Retinal pigment epithelial cell (primary cell): ENCODE measurements around the gene PAX8.

Source experiments
- DNase-seq: peaks from one replicate; pipeline ENCODE4 v3.0.0-alpha.2; 2010; ENCODE audit warnings: low read depth
- H3K4me3 ChIP-seq: 2 replicates; pipeline ENCODE4 v1.5.1; 2011; ENCODE audit warnings: mild to moderate bottlenecking, low read length, control low read depth, moderate library complexity
- CTCF ChIP-seq: conservative IDR thresholded peaks from 2 replicates; pipeline ENCODE4 v1.5.1; 2011; ENCODE audit warnings: low read depth, low read length, control low read depth, inconsistent platforms

Gene PAX8

GRCh38 chr2:113187771-113188170 lies 91.0 kb downstream of the PAX8 start:
- no peak for TF ChIP-seq CTCF
- H3K4me3 ChIP-seq = no peak overlapping the region
- no peak for DNase-seq

- no peak for TF ChIP-seq CTCF
- DNase-seq = no peak
- H3K4me3 ChIP-seq = no peak overlapping the region
Measured at GRCh38 chr2:113186433-113186796, 92.3 kb downstream of the PAX8 start.

- no peak for DNase-seq
- no peak overlapping the region for H3K4me3 ChIP-seq
- TF ChIP-seq CTCF = no peak
Measured at GRCh38 chr2:113185664-113186432, 92.9 kb downstream of the PAX8 start.

GRCh38 chr2:113184531-113185230 lies 94.0 kb downstream of the PAX8 start:
- no peak overlapping the region for H3K4me3 ChIP-seq
- no peak for TF ChIP-seq CTCF
- no peak for DNase-seq

- no peak for DNase-seq
- no peak overlapping the region for H3K4me3 ChIP-seq
- no peak for TF ChIP-seq CTCF
Measured at GRCh38 chr2:113183703-113184102, 95.0 kb downstream of the PAX8 start.

- no peak for DNase-seq
- H3K4me3 ChIP-seq = no peak overlapping the region
- no peak for TF ChIP-seq CTCF
Measured at GRCh38 chr2:113183264-113183663, 95.5 kb downstream of the PAX8 start.
